Sciatic nerve (tissue), 2 donors: ENCODE data around the gene SH3BP1. TPM values are rescaled to one million over a fixed set of nuclear protein-coding genes. Genes with fewer than 3 reads are reported as not detected.

Source experiments
- ATAC-seq: fragments of 200-7000 bp; cut with Tn5 transposase; one replicate; pipeline ENCODE4 v1.9.1; 2020; ENCODE audit warnings: mild to moderate bottlenecking, moderate library complexity
- DNase-seq: peaks from one replicate; pipeline ENCODE4 v3.0.0-alpha.2; 2020; ENCODE audit warnings: low spot score
- intact Hi-C: fragments of 100-400 bp; cut with DNase I; formaldehyde crosslinking; loops from one replicate; pipeline ENCODE4 v1.14.2; 2022
- total RNA-seq: library from RNA; stranded (reverse); fragmentation: NEBNext Ultra II Directional; extraction: Animal tissue kit (Norgen Biotek cat#: 25700); gene quantifications from one replicate; pipeline ENCODE4 v1.2.1, GENCODE V29; 2021
- donor health status: DM: no; HTN: no; CAD: no.
- donor health status: DM: no; HTN: no; CAD: no.

SH3BP1 gene
- total RNA-seq, 1 donor from 2014 or later: 10.3 TPM

GRCh38 chr22:37630839-37631435 lies 8.5 kb upstream of the SH3BP1 start:
- ATAC-seq: no peak
- no peak for DNase-seq
- intact Hi-C loops: no loop called here

- ATAC-seq (no peak), DNase-seq (no peak)
- intact Hi-C loops: no loop called here
Observed at GRCh38 chr22:37631448-37632173, 7.9 kb upstream of the SH3BP1 start.

- DNase-seq (no peak), ATAC-seq (no peak)
- intact Hi-C loops: no loop called here
Observed at GRCh38 chr22:37632174-37633088, 7.0 kb upstream of the SH3BP1 start.

GRCh38 chr22:37633089-37633624 lies 6.3 kb upstream of the SH3BP1 start:
- intact Hi-C loops: no loop called here
- DNase-seq (no peak), ATAC-seq (peak; percentile 0)

- intact Hi-C loops: no loop called here
- ATAC-seq (peak; percentile 89), DNase-seq (peak; percentile 90)
Observed at GRCh38 chr22:37633625-37634416, 5.6 kb upstream of the SH3BP1 start.

- intact Hi-C loops: no loop called here
- DNase-seq (no peak), ATAC-seq (peak; percentile 19)
Observed at GRCh38 chr22:37634417-37634924, 5.0 kb upstream of the SH3BP1 start.

- no peak for ATAC-seq
- intact Hi-C loops: no loop called here
- no peak for DNase-seq
Observed at GRCh38 chr22:37635157-37635556, 4.3 kb upstream of the SH3BP1 start.

- ATAC-seq: no peak
- DNase-seq: no peak
- intact Hi-C loops: no loop called here
Observed at GRCh38 chr22:37636186-37636948, 3.1 kb upstream of the SH3BP1 start.

- intact Hi-C loops: no loop called here
- no peak for ATAC-seq
- no peak for DNase-seq
Observed at GRCh38 chr22:37636949-37637273, 2.6 kb upstream of the SH3BP1 start.

GRCh38 chr22:37638391-37639069 lies 939 bp upstream of the SH3BP1 start:
- DNase-seq (no peak), ATAC-seq (no peak)
- intact Hi-C loops: no loop called here

GRCh38 chr22:37639771-37640590 lies 512 bp downstream of the SH3BP1 start:
- intact Hi-C loops: no loop called here
- ATAC-seq: no peak
- DNase-seq: no peak

GRCh38 chr22:37640591-37641560 lies 1.4 kb downstream of the SH3BP1 start:
- intact Hi-C loops: no loop called here
- ATAC-seq (no peak), DNase-seq (no peak)

GRCh38 chr22:37641561-37641949 lies 2.1 kb downstream of the SH3BP1 start:
- DNase-seq (no peak), ATAC-seq (no peak)
- intact Hi-C loops: no loop called here

- DNase-seq (peak; percentile 94), ATAC-seq (peak; percentile 87)
- intact Hi-C loops: no loop called here
Observed at GRCh38 chr22:37643225-37643847, 3.9 kb downstream of the SH3BP1 start.

GRCh38 chr22:37647317-37647716 lies 7.8 kb downstream of the SH3BP1 start:
- intact Hi-C loops: no loop called here
- DNase-seq (no peak), ATAC-seq (no peak)
